ENCODE measurements around the gene RGS7BP.

The RGS7BP gene

GRCh38 chr5:64509828-64510227, 4.0 kb downstream of the RGS7BP start:
- Histone ChIP-seq H3K4me1 (ENCODE audit: control insufficient read depth, insufficient read depth, low read length) (peaks cover 14% of the 10 kb centered on the region), H3K36me3 (ENCODE audit: control insufficient read depth in 2 of 2, insufficient read depth in 2 of 2, low read length in 2 of 2) (no peaks in the 10 kb centered on the region), H3K27ac (ENCODE audit: low read length) (no peak overlapping the region), H3K4me3 (ENCODE audit: low read length in 2 of 2) (no peak overlapping the region), H3K27me3 (ENCODE audit: control insufficient read depth in 1 of 2, insufficient read depth in 2 of 2, low read length in 2 of 2) (peaks cover 0 to 4% of the 10 kb centered on the region in 2 donors), H3K9me3 (ENCODE audit: control insufficient read depth in 2 of 2, low read length in 2 of 2) (no peaks in the 10 kb centered on the region), H3K9ac (ENCODE audit: low read length in 2 of 2) (no peak overlapping the region)

- no peaks in the 10 kb centered on the region for H3K9me3 ChIP-seq (ENCODE audit: control insufficient read depth in 2 of 2, low read length in 2 of 2)
- H3K36me3 ChIP-seq (ENCODE audit: control insufficient read depth in 2 of 2, insufficient read depth in 2 of 2, low read length in 2 of 2) = no peaks in the 10 kb centered on the region
- no peak overlapping the region for H3K9ac ChIP-seq (ENCODE audit: low read length in 2 of 2)
- no peak overlapping the region for H3K4me3 ChIP-seq (ENCODE audit: low read length in 2 of 2)
- peaks cover 0 to 2% of the 10 kb centered on the region in 2 donors for H3K27me3 ChIP-seq (ENCODE audit: control insufficient read depth in 1 of 2, insufficient read depth in 2 of 2, low read length in 2 of 2)
- no peak overlapping the region for H3K27ac ChIP-seq (ENCODE audit: low read length)
- H3K4me1 ChIP-seq (ENCODE audit: control insufficient read depth, insufficient read depth, low read length) = no peaks in the 10 kb centered on the region
Measured at GRCh38 chr5:64513492-64513891, 7.7 kb downstream of the RGS7BP start.

- Histone ChIP-seq H3K4me3 (ENCODE audit: low read length in 2 of 2) (no peak overlapping the region), H3K9me3 (ENCODE audit: control insufficient read depth in 2 of 2, low read length in 2 of 2) (no peaks in the 10 kb centered on the region), H3K27ac (ENCODE audit: low read length) (no peak overlapping the region), H3K27me3 (ENCODE audit: control insufficient read depth in 1 of 2, insufficient read depth in 2 of 2, low read length in 2 of 2) (peaks cover 0 to 2% of the 10 kb centered on the region in 2 donors), H3K9ac (ENCODE audit: low read length in 2 of 2) (no peak overlapping the region), H3K4me1 (ENCODE audit: control insufficient read depth, insufficient read depth, low read length) (no peaks in the 10 kb centered on the region), H3K36me3 (ENCODE audit: control insufficient read depth in 2 of 2, insufficient read depth in 2 of 2, low read length in 2 of 2) (no peaks in the 10 kb centered on the region)
Measured at GRCh38 chr5:64514612-64515011, 8.8 kb downstream of the RGS7BP start.

GRCh38 chr5:64516216-64516615, 10.4 kb downstream of the RGS7BP start:
- H3K27ac ChIP-seq (ENCODE audit: low read length) = no peak overlapping the region
- no peak overlapping the region for H3K9ac ChIP-seq (ENCODE audit: low read length in 2 of 2)
- no peaks in the 10 kb centered on the region for H3K27me3 ChIP-seq (ENCODE audit: control insufficient read depth in 1 of 2, insufficient read depth in 2 of 2, low read length in 2 of 2)
- no peaks in the 10 kb centered on the region for H3K36me3 ChIP-seq (ENCODE audit: control insufficient read depth in 2 of 2, insufficient read depth in 2 of 2, low read length in 2 of 2)
- no peaks in the 10 kb centered on the region for H3K9me3 ChIP-seq (ENCODE audit: control insufficient read depth in 2 of 2, low read length in 2 of 2)
- no peaks in the 10 kb centered on the region for H3K4me1 ChIP-seq (ENCODE audit: control insufficient read depth, insufficient read depth, low read length)
- H3K4me3 ChIP-seq (ENCODE audit: low read length in 2 of 2) = no peak overlapping the region

GRCh38 chr5:64518793-64519192, 13.0 kb downstream of the RGS7BP start:
- Histone ChIP-seq H3K27ac (ENCODE audit: low read length) (no peak overlapping the region), H3K9me3 (ENCODE audit: control insufficient read depth in 2 of 2, low read length in 2 of 2) (no peaks in the 10 kb centered on the region), H3K9ac (ENCODE audit: low read length in 2 of 2) (no peak overlapping the region), H3K4me1 (ENCODE audit: control insufficient read depth, insufficient read depth, low read length) (no peaks in the 10 kb centered on the region), H3K27me3 (ENCODE audit: control insufficient read depth in 1 of 2, insufficient read depth in 2 of 2, low read length in 2 of 2) (no peaks in the 10 kb centered on the region), H3K36me3 (ENCODE audit: control insufficient read depth in 2 of 2, insufficient read depth in 2 of 2, low read length in 2 of 2) (no peaks in the 10 kb centered on the region), H3K4me3 (ENCODE audit: low read length in 2 of 2) (no peak overlapping the region)

GRCh38 chr5:64519263-64519662, 13.4 kb downstream of the RGS7BP start:
- Histone ChIP-seq H3K4me1 (ENCODE audit: control insufficient read depth, insufficient read depth, low read length) (no peaks in the 10 kb centered on the region), H3K9me3 (ENCODE audit: control insufficient read depth in 2 of 2, low read length in 2 of 2) (no peaks in the 10 kb centered on the region), H3K27ac (ENCODE audit: low read length) (no peak overlapping the region), H3K4me3 (ENCODE audit: low read length in 2 of 2) (no peak overlapping the region), H3K9ac (ENCODE audit: low read length in 2 of 2) (no peak overlapping the region), H3K27me3 (ENCODE audit: control insufficient read depth in 1 of 2, insufficient read depth in 2 of 2, low read length in 2 of 2) (no peaks in the 10 kb centered on the region), H3K36me3 (ENCODE audit: control insufficient read depth in 2 of 2, insufficient read depth in 2 of 2, low read length in 2 of 2) (no peaks in the 10 kb centered on the region)

- Histone ChIP-seq H3K9ac (ENCODE audit: low read length in 2 of 2) (no peak overlapping the region), H3K27me3 (ENCODE audit: control insufficient read depth in 1 of 2, insufficient read depth in 2 of 2, low read length in 2 of 2) (no peaks in the 10 kb centered on the region), H3K4me1 (ENCODE audit: control insufficient read depth, insufficient read depth, low read length) (no peaks in the 10 kb centered on the region), H3K36me3 (ENCODE audit: control insufficient read depth in 2 of 2, insufficient read depth in 2 of 2, low read length in 2 of 2) (no peaks in the 10 kb centered on the region), H3K4me3 (ENCODE audit: low read length in 2 of 2) (no peak overlapping the region), H3K9me3 (ENCODE audit: control insufficient read depth in 2 of 2, low read length in 2 of 2) (no peaks in the 10 kb centered on the region), H3K27ac (ENCODE audit: low read length) (no peak overlapping the region)
Measured at GRCh38 chr5:64526734-64527439, 21.1 kb downstream of the RGS7BP start.

GRCh38 chr5:64530076-64530475, 24.3 kb downstream of the RGS7BP start:
- Histone ChIP-seq H3K27me3 (ENCODE audit: control insufficient read depth in 1 of 2, insufficient read depth in 2 of 2, low read length in 2 of 2) (no peaks in the 10 kb centered on the region), H3K36me3 (ENCODE audit: control insufficient read depth in 2 of 2, insufficient read depth in 2 of 2, low read length in 2 of 2) (no peaks in the 10 kb centered on the region), H3K4me1 (ENCODE audit: control insufficient read depth, insufficient read depth, low read length) (no peaks in the 10 kb centered on the region), H3K4me3 (ENCODE audit: low read length in 2 of 2) (no peak overlapping the region), H3K27ac (ENCODE audit: low read length) (no peak overlapping the region), H3K9me3 (ENCODE audit: control insufficient read depth in 2 of 2, low read length in 2 of 2) (no peaks in the 10 kb centered on the region), H3K9ac (ENCODE audit: low read length in 2 of 2) (no peak overlapping the region)

GRCh38 chr5:64532212-64532611, 26.4 kb downstream of the RGS7BP start:
- no peaks in the 10 kb centered on the region for H3K4me1 ChIP-seq (ENCODE audit: control insufficient read depth, insufficient read depth, low read length)
- no peak overlapping the region for H3K27ac ChIP-seq (ENCODE audit: low read length)
- H3K9me3 ChIP-seq (ENCODE audit: control insufficient read depth in 2 of 2, low read length in 2 of 2) = no peaks in the 10 kb centered on the region
- no peak overlapping the region for H3K4me3 ChIP-seq (ENCODE audit: low read length in 2 of 2)
- no peaks in the 10 kb centered on the region for H3K27me3 ChIP-seq (ENCODE audit: control insufficient read depth in 1 of 2, insufficient read depth in 2 of 2, low read length in 2 of 2)
- H3K9ac ChIP-seq (ENCODE audit: low read length in 2 of 2) = no peak overlapping the region
- H3K36me3 ChIP-seq (ENCODE audit: control insufficient read depth in 2 of 2, insufficient read depth in 2 of 2, low read length in 2 of 2) = no peaks in the 10 kb centered on the region

- Histone ChIP-seq H3K9ac (ENCODE audit: low read length in 2 of 2) (no peak overlapping the region), H3K27ac (ENCODE audit: low read length) (no peak overlapping the region), H3K4me3 (ENCODE audit: low read length in 2 of 2) (no peak overlapping the region), H3K36me3 (ENCODE audit: control insufficient read depth in 2 of 2, insufficient read depth in 2 of 2, low read length in 2 of 2) (no peaks in the 10 kb centered on the region), H3K4me1 (ENCODE audit: control insufficient read depth, insufficient read depth, low read length) (no peaks in the 10 kb centered on the region), H3K9me3 (ENCODE audit: control insufficient read depth in 2 of 2, low read length in 2 of 2) (no peaks in the 10 kb centered on the region), H3K27me3 (ENCODE audit: control insufficient read depth in 1 of 2, insufficient read depth in 2 of 2, low read length in 2 of 2) (no peaks in the 10 kb centered on the region)
Measured at GRCh38 chr5:64532657-64533056, 26.8 kb downstream of the RGS7BP start.

GRCh38 chr5:64534033-64534432, 28.2 kb downstream of the RGS7BP start:
- no peak overlapping the region for H3K9ac ChIP-seq (ENCODE audit: low read length in 2 of 2)
- H3K27me3 ChIP-seq (ENCODE audit: control insufficient read depth in 1 of 2, insufficient read depth in 2 of 2, low read length in 2 of 2) = no peaks in the 10 kb centered on the region
- H3K9me3 ChIP-seq (ENCODE audit: control insufficient read depth in 2 of 2, low read length in 2 of 2) = no peaks in the 10 kb centered on the region
- H3K27ac ChIP-seq (ENCODE audit: low read length) = no peak overlapping the region
- H3K4me1 ChIP-seq (ENCODE audit: control insufficient read depth, insufficient read depth, low read length) = no peaks in the 10 kb centered on the region
- H3K4me3 ChIP-seq (ENCODE audit: low read length in 2 of 2) = no peak overlapping the region
- no peaks in the 10 kb centered on the region for H3K36me3 ChIP-seq (ENCODE audit: control insufficient read depth in 2 of 2, insufficient read depth in 2 of 2, low read length in 2 of 2)

All from stomach smooth muscle (tissue), 2 donors.